NCI-H524 (cell line): Measurements from ENCODE around the gene TXNL1.
"Not testable (repeated sequence)": the region's sequence is repeated elsewhere in the genome, so short reads cannot be mapped to it uniquely, and the experiment has no call there.

Experiments used
- DNase-seq, 2 experiments: peaks; one replicate each; lab custom pipeline; 2025; lab: John Stamatoyannopoulos, UW

Gene TXNL1

GRCh38 chr18:56638232-56639103 lies at the start of gene TXNL1:
Gene TXNL1, minus strand, starts transcription at chr18:56638592. Its CDS starts 152 bp downstream, at chr18:56638440.
- peak; percentile 96 to 99 for DNase-seq

GRCh38 chr18:56684277-56684676 lies 45.9 kb upstream of the TXNL1 start:
- no peak for DNase-seq

- no peak for DNase-seq
Measured at GRCh38 chr18:56678836-56679565, 40.6 kb upstream of the TXNL1 start.

GRCh38 chr18:56676639-56677038 lies 38.2 kb upstream of the TXNL1 start:
- no peak for DNase-seq

- DNase-seq, result no peak
Measured at GRCh38 chr18:56672981-56673380, 34.6 kb upstream of the TXNL1 start.

- no peak for DNase-seq
Measured at GRCh38 chr18:56672391-56672790, 34.0 kb upstream of the TXNL1 start.

GRCh38 chr18:56662902-56663301 lies 24.5 kb upstream of the TXNL1 start:
- DNase-seq, result peak in 1 of 2 experiments; percentile 10

GRCh38 chr18:56662502-56662901 lies 24.1 kb upstream of the TXNL1 start:
- DNase-seq, result no peak

- DNase-seq, result peak in 1 of 2 experiments; percentile 16
Measured at GRCh38 chr18:56662063-56662408, 23.6 kb upstream of the TXNL1 start.

GRCh38 chr18:56661360-56662062 lies 23.1 kb upstream of the TXNL1 start:
- peak; percentile 87 to 95 for DNase-seq

- no peak for DNase-seq
Measured at GRCh38 chr18:56660655-56661054, 22.3 kb upstream of the TXNL1 start.

GRCh38 chr18:56659111-56659510 lies 20.7 kb upstream of the TXNL1 start:
- DNase-seq, result no peak

- no peak for DNase-seq
Measured at GRCh38 chr18:56658261-56658660, 19.9 kb upstream of the TXNL1 start.

- DNase-seq, result not testable (repeated sequence)
Measured at GRCh38 chr18:56654280-56654679, 15.9 kb upstream of the TXNL1 start.

- no peak for DNase-seq
Measured at GRCh38 chr18:56652802-56653201, 14.4 kb upstream of the TXNL1 start.

GRCh38 chr18:56651771-56652092 lies 13.3 kb upstream of the TXNL1 start:
- peak in 1 of 2 experiments; percentile 35 for DNase-seq

- DNase-seq, result peak; percentile 98
Measured at GRCh38 chr18:56650944-56651770, 12.8 kb upstream of the TXNL1 start, which contains the start of gene WDR7. Gene WDR7, plus strand, starts transcription at chr18:56651359. Its CDS starts 21,157 bp downstream, at chr18:56672516.

- no peak for DNase-seq
Measured at GRCh38 chr18:56649996-56650395, 11.6 kb upstream of the TXNL1 start.

- DNase-seq, result no peak
Measured at GRCh38 chr18:56647951-56648893, 9.8 kb upstream of the TXNL1 start.

- no peak for DNase-seq
Measured at GRCh38 chr18:56647071-56647470, 8.7 kb upstream of the TXNL1 start.
